GM06990 (cell line): ENCODE measurements around the gene VRK2.

Experiments
- DNase-seq: peaks from one replicate; pipeline ENCODE4 v3.0.0-alpha.2; 2011; ENCODE audit not compliant: insufficient read length; ENCODE audit errors: extremely low read depth
- H3K27me3 ChIP-seq: replicated peaks from 2 replicates; pipeline ENCODE4 v1.6.0; 2011; ENCODE audit warnings: low read length; ENCODE audit not compliant: control insufficient read depth, insufficient read depth
- H3K36me3 ChIP-seq: 2 replicates; pipeline ENCODE4 v1.5.1; 2011; ENCODE audit warnings: low read length; ENCODE audit not compliant: control insufficient read depth, insufficient read depth
- H3K4me3 ChIP-seq: replicated peaks from 2 replicates; pipeline ENCODE4 v1.5.1; 2011; ENCODE audit warnings: low read depth, mild to moderate bottlenecking, control low read depth, low read length
- CTCF ChIP-seq: IDR thresholded peaks from 2 replicates; pipeline ENCODE4 v1.5.1; 2011; ENCODE audit warnings: low read length, control low read depth, mild to moderate bottlenecking, inconsistent platforms; ENCODE audit not compliant: insufficient read depth, poor library complexity, severe bottlenecking

VRK2 gene

GRCh38 chr2:58065248-58065647, 18.6 kb downstream of the VRK2 start:
- no peaks in the 10 kb centered on the region for H3K36me3 ChIP-seq
- no peak overlapping the region for H3K4me3 ChIP-seq
- H3K27me3 ChIP-seq, result no peaks in the 10 kb centered on the region
- no peak for DNase-seq
- no peak for TF ChIP-seq CTCF

GRCh38 chr2:58067001-58067400, 20.4 kb downstream of the VRK2 start:
- Histone ChIP-seq H3K27me3 (no peaks in the 10 kb centered on the region), H3K4me3 (no peak overlapping the region), H3K36me3 (no peaks in the 10 kb centered on the region)
- TF ChIP-seq CTCF, result no peak
- DNase-seq, result no peak

- H3K27me3 ChIP-seq, result no peaks in the 10 kb centered on the region
- DNase-seq, result no peak
- no peak for TF ChIP-seq CTCF
- H3K4me3 ChIP-seq, result no peak overlapping the region
- no peaks in the 10 kb centered on the region; the same call in 1 of the 2 replicates for H3K36me3 ChIP-seq
Observed at GRCh38 chr2:58070765-58071164, 24.2 kb downstream of the VRK2 start.

GRCh38 chr2:58072102-58072501, 25.5 kb downstream of the VRK2 start:
- H3K36me3 ChIP-seq, result no peaks in the 10 kb centered on the region; the same call in 1 of the 2 replicates
- no peak for TF ChIP-seq CTCF
- no peak for DNase-seq
- H3K4me3 ChIP-seq, result no peak overlapping the region
- H3K27me3 ChIP-seq, result no peaks in the 10 kb centered on the region

- no peak for DNase-seq
- TF ChIP-seq CTCF, result no peak
- no peaks in the 10 kb centered on the region for H3K27me3 ChIP-seq
- no peak overlapping the region for H3K4me3 ChIP-seq
- no peaks in the 10 kb centered on the region; the same call in 1 of the 2 replicates for H3K36me3 ChIP-seq
Observed at GRCh38 chr2:58073008-58073407, 26.4 kb downstream of the VRK2 start.

- Histone ChIP-seq H3K27me3 (no peaks in the 10 kb centered on the region), H3K4me3 (no peak overlapping the region), H3K36me3 (no peaks in the 10 kb centered on the region; the same call in 1 of the 2 replicates)
- TF ChIP-seq CTCF, result no peak
- no peak for DNase-seq
Observed at GRCh38 chr2:58073751-58074150, 27.1 kb downstream of the VRK2 start.
